ENCODE results near the gene SHISAL1. TPM values are rescaled to one million over a fixed set of nuclear protein-coding genes. Genes with fewer than 3 reads are reported as not detected.

SHISAL1 gene
- total RNA-seq, 1 donor from 2014 or later: 7.6 TPM

DNA sequence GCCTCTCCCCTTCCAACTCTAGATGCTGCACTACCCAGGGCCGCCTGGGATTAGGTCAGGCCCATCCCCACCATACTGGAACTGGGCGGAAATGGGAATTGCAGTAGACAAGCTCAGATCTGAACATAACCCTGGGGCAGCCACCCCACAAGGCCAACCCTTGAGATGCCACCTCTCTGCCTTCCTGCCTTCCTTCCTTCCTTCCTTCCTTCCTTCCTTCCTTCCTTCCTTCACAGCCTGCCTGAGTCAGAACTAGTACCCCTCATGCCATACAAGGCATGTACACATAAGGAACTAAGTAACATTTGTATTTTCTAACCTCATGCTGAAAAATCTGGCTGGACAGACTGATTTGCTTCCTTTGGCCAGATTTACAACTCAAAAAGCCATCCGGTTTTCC is 28.0 kb downstream of the SHISAL1 start:
- no peak overlapping the region for H3K27ac ChIP-seq
- peaks cover 15% of the 10 kb centered on the region for H3K4me1 ChIP-seq
- TF ChIP-seq, protein P1, sequence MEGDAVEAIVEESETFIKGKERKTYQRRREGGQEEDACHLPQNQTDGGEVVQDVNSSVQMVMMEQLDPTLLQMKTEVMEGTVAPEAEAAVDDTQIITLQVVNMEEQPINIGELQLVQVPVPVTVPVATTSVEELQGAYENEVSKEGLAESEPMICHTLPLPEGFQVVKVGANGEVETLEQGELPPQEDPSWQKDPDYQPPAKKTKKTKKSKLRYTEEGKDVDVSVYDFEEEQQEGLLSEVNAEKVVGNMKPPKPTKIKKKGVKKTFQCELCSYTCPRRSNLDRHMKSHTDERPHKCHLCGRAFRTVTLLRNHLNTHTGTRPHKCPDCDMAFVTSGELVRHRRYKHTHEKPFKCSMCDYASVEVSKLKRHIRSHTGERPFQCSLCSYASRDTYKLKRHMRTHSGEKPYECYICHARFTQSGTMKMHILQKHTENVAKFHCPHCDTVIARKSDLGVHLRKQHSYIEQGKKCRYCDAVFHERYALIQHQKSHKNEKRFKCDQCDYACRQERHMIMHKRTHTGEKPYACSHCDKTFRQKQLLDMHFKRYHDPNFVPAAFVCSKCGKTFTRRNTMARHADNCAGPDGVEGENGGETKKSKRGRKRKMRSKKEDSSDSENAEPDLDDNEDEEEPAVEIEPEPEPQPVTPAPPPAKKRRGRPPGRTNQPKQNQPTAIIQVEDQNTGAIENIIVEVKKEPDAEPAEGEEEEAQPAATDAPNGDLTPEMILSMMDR (IDR thresholded peaks at IDR 0.05): no peak
- no peak for TF ChIP-seq POLR2A (IDR thresholded peaks at IDR 0.05)
- TF ChIP-seq POLR2AphosphoS5 (IDR thresholded peaks at IDR 0.05; ENCODE audit: insufficient read depth in 1 of 2, low read depth in 1 of 2): no peak
- H3K36me3 ChIP-seq: no peaks in the 10 kb centered on the region
- intact Hi-C loops (cut with DNase I): no loop called here
- H3K9me3 ChIP-seq: no peaks in the 10 kb centered on the region
- H3K27me3 ChIP-seq: no peaks in the 10 kb centered on the region
- DNase-seq (ENCODE audit: extremely low spot score in 2 of 2): no peak
- no peak overlapping the region for H3K4me3 ChIP-seq

DNA sequence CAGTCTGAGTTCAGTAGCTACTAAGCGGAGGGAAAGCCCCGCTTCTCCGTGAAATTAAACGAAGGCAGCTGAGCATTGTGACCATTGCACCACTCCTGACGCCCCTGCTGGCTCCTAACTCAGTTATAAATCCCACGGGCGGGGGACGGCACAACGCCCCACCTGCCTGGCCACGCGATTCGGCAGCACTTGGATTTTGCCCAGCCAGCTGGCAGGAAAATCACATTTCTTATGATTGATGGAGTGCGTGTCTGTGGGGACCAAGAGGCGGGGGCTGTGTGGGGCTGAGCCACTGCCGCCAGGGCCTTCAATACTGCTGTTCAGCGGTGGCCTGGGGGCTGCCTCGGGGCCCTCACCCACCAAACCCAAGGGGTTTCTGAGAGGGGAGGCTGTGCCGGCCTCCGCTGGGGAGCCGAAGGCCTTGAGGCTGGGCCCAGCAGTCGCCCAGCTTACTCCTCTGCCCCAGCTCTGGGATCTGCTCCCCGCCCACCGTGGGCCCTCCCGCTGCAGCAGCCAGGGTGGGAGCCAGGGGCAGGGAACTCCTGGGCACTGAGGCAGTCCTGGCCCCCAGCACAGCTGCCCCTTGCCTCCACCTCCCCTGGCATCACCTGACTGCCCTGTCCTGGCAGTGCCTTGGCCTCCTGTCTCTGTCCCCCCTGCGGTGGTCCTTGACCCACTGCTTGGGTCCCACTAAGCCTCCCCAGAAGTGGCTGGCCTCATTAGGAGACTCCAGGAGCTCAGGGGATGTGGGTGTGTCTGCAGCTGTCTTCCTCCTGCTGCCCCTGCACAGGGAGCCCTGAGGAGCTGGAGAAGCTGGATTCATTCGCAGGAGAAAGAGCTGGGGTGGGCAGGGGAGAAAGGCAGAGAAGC is 30.7 kb downstream of the SHISAL1 start:
- Histone ChIP-seq H3K9me3 (no peaks in the 10 kb centered on the region), H3K27me3 (no peaks in the 10 kb centered on the region), H3K4me1 (no peaks in the 10 kb centered on the region), H3K36me3 (no peaks in the 10 kb centered on the region), H3K4me3 (no peak overlapping the region), H3K27ac (no peak overlapping the region)
- DNase-seq (ENCODE audit: extremely low spot score in 2 of 2): no peak
- TF ChIP-seq POLR2AphosphoS5 (IDR thresholded peaks at IDR 0.05; ENCODE audit: insufficient read depth in 1 of 2, low read depth in 1 of 2) (no peak), POLR2A (IDR thresholded peaks at IDR 0.05) (no peak)
- TF ChIP-seq, protein P1 (IDR thresholded peaks at IDR 0.05): no peak
- intact Hi-C loops (cut with DNase I): no loop called here

DNA sequence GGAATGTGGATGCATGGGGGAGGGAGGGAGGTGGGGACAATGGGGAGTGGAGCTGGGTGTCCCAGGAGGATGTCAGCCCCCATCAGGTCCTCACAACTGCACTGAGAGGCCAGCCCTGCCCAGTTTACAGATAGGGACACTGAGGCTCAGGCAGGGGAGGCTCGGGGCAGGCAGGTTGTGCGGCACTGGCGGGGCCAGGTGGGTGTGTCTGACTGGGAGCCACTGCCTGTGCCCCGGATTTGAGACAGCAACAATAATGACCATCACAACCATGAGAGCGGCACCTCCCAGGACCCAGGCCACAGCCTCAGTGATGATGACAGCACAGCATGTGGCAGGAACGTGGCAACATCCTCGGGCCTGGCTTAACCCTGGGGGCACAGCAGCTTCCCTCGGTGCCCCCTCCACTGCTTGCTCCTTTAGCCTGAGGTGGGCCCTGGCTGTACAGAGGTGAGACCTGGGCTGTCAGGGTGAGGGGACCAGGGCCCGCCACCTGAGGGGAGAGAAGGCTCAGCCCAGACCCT is 32.0 kb downstream of the SHISAL1 start:
- H3K4me1 ChIP-seq: no peaks in the 10 kb centered on the region
- H3K36me3 ChIP-seq: no peaks in the 10 kb centered on the region
- no peak overlapping the region for H3K4me3 ChIP-seq
- H3K27ac ChIP-seq: no peak overlapping the region
- no peaks in the 10 kb centered on the region for H3K27me3 ChIP-seq
- DNase-seq (ENCODE audit: extremely low spot score in 2 of 2): no peak
- no peak for TF ChIP-seq POLR2AphosphoS5 (IDR thresholded peaks at IDR 0.05; ENCODE audit: insufficient read depth in 1 of 2, low read depth in 1 of 2)
- TF ChIP-seq POLR2A (IDR thresholded peaks at IDR 0.05): no peak
- TF ChIP-seq, protein P1 (IDR thresholded peaks at IDR 0.05): no peak
- H3K9me3 ChIP-seq: no peaks in the 10 kb centered on the region
- intact Hi-C loops (cut with DNase I): no loop called here

DNA sequence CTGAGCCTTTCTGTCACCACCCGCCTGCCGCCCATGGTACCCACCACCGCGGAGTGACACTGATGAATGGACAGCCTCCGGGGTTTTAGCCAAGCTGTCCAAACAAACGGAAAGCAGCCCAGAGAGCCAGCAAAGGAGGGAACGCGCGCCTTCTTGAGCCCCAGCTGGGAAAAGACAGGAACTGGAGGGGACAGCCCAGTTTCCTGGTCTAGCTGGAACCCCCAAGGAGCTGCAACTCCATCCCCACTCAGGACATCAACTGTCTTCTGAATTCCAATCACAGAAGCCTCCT is 33.7 kb downstream of the SHISAL1 start:
- Histone ChIP-seq H3K27me3 (no peaks in the 10 kb centered on the region), H3K36me3 (no peaks in the 10 kb centered on the region), H3K9me3 (no peaks in the 10 kb centered on the region), H3K4me1 (no peaks in the 10 kb centered on the region), H3K27ac (no peak overlapping the region), H3K4me3 (no peak overlapping the region)
- intact Hi-C loops (cut with DNase I): no loop called here
- no peak for DNase-seq (ENCODE audit: extremely low spot score in 2 of 2)
- TF ChIP-seq, protein P1 (IDR thresholded peaks at IDR 0.05): no peak
- TF ChIP-seq POLR2AphosphoS5 (IDR thresholded peaks at IDR 0.05; ENCODE audit: insufficient read depth in 1 of 2, low read depth in 1 of 2) (no peak), POLR2A (IDR thresholded peaks at IDR 0.05) (no peak)
